Ovary (tissue), 9 donors: Measurements from ENCODE around the gene CDKAL1. TPM values are rescaled to one million over a fixed set of nuclear protein-coding genes. Genes with fewer than 3 reads are reported as not detected.

Experiments
- DNase-seq, 5 donors: peaks; one replicate each; pipeline ENCODE4 v3.0.0-alpha.2; 2019 to 2020
- H3K27ac ChIP-seq, 2 donors: fragments of 200-600 bp; one replicate each; pipeline versions ENCODE4 v1.5.1 to v1.8.0; 2019 to 2022
- H3K27me3 ChIP-seq: fragments of 200-600 bp; one replicate; pipeline ENCODE4 v1.8.0; 2022
- H3K36me3 ChIP-seq: fragments of 200-600 bp; sonication (generic); one replicate; pipeline ENCODE4 v1.5.1; 2019
- H3K4me1 ChIP-seq: one replicate; pipeline ENCODE4 v1.8.1; 2013; ENCODE audit warnings: mild to moderate bottlenecking, moderate library complexity; ENCODE audit not compliant: insufficient read depth
- H3K4me3 ChIP-seq: fragments of 200-600 bp; sonication (generic); one replicate; pipeline ENCODE4 v1.5.1; 2017
- H3K9me3 ChIP-seq, 2 donors: fragments of 200-600 bp in 1 of 2; sonication (generic) in 1 of 2; one replicate each; pipeline versions ENCODE4 v1.5.1 to v1.8.1; 2013 to 2019; ENCODE audit warnings: mild to moderate bottlenecking in 1 of 2, moderate library complexity in 1 of 2
- CTCF ChIP-seq, 3 donors: fragments of 450-650 bp in 2 of 3; fragments of 200-600 bp in 1 of 3; IDR thresholded peaks; one replicate each; pipeline versions ENCODE4 v1.5.1 to v1.8.0; 2016 to 2022; ENCODE audit warnings: antibody characterized with exemption in 3 of 3, mild to moderate bottlenecking in 1 of 3
- EP300 ChIP-seq: sonication (generic); formaldehyde crosslinking; IDR thresholded peaks from one replicate; pipeline ENCODE4 v1.6.1; 2017; ENCODE audit warnings: antibody characterized with exemption
- POLR2A ChIP-seq: fragments of 450-650 bp; IDR thresholded peaks from one replicate; pipeline ENCODE4 v1.6.1; 2017; ENCODE audit warnings: antibody characterized with exemption, mild to moderate bottlenecking, moderate library complexity
- WGBS, 3 donors: extraction: QIAGEN DNeasy Blood & Tissue Kit in 1 of 3; methylation state at CpG; one replicate each; pipeline versions ENCODE4 v1.1.5 to v1.1.7; 2013 to 2017; 5-methylcytosine and 5-hydroxymethylcytosine counted together
- intact Hi-C, 4 donors: fragments of 100-400 bp; cut with DNase I; formaldehyde crosslinking; loops; one replicate each; pipeline versions ENCODE4 v1.11.0 to v1.15.1; 2022 to 2023
- polyA plus RNA-seq, 2 donors: library from polyadenylated mRNA; stranded (reverse); fragments of 200-250 nt in 1 of 2; fragments of 350-450 nt in 1 of 2; fragmentation: Illumina TruSeq in 1 of 2; extraction: RNeasy Lipid Tissue Mini Kit (QIAGEN cat#74804) in 1 of 2; gene quantifications; one replicate each; pipeline ENCODE4 v1.2.3, GENCODE V29; 2013 to 2014
- total RNA-seq, 7 donors: library from RNA; depleted of rRNA in 2 of 7; stranded (reverse); fragments of >200 nt in 2 of 7; fragmentation: NEBNext Ultra II Directional in 3 of 7; extraction: Animal tissue kit (Norgen Biotek cat#: 25700) in 3 of 7; gene quantifications; one replicate each; pipeline versions ENCODE4 v1.1.0 to v1.2.4, GENCODE V29; 2016 to 2023
- donor health status: DM: no; HTN: no; CAD: no; lungs with moderate emphysema.
- donor health status: DM: no; HTN: no; CAD: no.
- donor health status: Bipolar disorder and iron deficiency.
- donor health status: DM: yes; HTN: yes; CAD: no.
- donor health status: DM: no; HTN: no; CAD: no.
- donor health status: DM: yes; HTN: yes; CAD: no.

Gene CDKAL1
- total and polyA plus RNA-seq, 9 donors, result 6.8 to 21.3 (median 18.9) TPM

GRCh38 chr6:20946890-20947289, 412.6 kb downstream of the CDKAL1 start:
- 83 to 91% (median 86%) methylated on average over 2 of the region's 2 CpGs for WGBS, 3 donors
- no peak overlapping the region for H3K27ac ChIP-seq
- TF ChIP-seq EP300 (no peak), CTCF (IDR thresholded peaks at IDR 0.05) (no peak), POLR2A (no peak)

GRCh38 chr6:20947977-20948376, 413.7 kb downstream of the CDKAL1 start:
- TF ChIP-seq POLR2A (no peak), CTCF (IDR thresholded peaks at IDR 0.05) (no peak), EP300 (no peak)
- intact Hi-C loops, result no loop called here

More at GRCh38 chr6:20946890-20947289, 412.6 kb downstream of the CDKAL1 start:
- H3K27me3 ChIP-seq, result no peaks in the 10 kb centered on the region
- no peaks in the 10 kb centered on the region for H3K36me3 ChIP-seq
- DNase-seq, result no peak
- intact Hi-C loops, result no loop called here
- H3K4me3 ChIP-seq, result no peak overlapping the region
- H3K4me1 ChIP-seq, result no peaks in the 10 kb centered on the region
- H3K9me3 ChIP-seq, result no peaks in the 10 kb centered on the region

GRCh38 chr6:20948556-20948955, 414.3 kb downstream of the CDKAL1 start:
- Histone ChIP-seq H3K27ac (no peak overlapping the region), H3K4me3 (no peak overlapping the region), H3K4me1 (no peaks in the 10 kb centered on the region), H3K9me3 (no peaks in the 10 kb centered on the region), H3K36me3 (no peaks in the 10 kb centered on the region), H3K27me3 (no peaks in the 10 kb centered on the region)
- DNase-seq, result no peak
- TF ChIP-seq CTCF (IDR thresholded peaks at IDR 0.05) (no peak), EP300 (no peak), POLR2A (no peak)
- intact Hi-C loops, result no loop called here
- 23 to 42% (median 34%) methylated on average over 2 of the region's 2 CpGs for WGBS, 3 donors

More at GRCh38 chr6:20947977-20948376, 413.7 kb downstream of the CDKAL1 start:
- Histone ChIP-seq H3K4me1 (no peaks in the 10 kb centered on the region), H3K27ac (no peak overlapping the region), H3K9me3 (no peaks in the 10 kb centered on the region), H3K4me3 (no peak overlapping the region), H3K27me3 (no peaks in the 10 kb centered on the region), H3K36me3 (no peaks in the 10 kb centered on the region)
- DNase-seq, result no peak

GRCh38 chr6:20949138-20949537, 414.9 kb downstream of the CDKAL1 start:
- TF ChIP-seq EP300 (no peak), CTCF (IDR thresholded peaks at IDR 0.05) (no peak), POLR2A (no peak)
- intact Hi-C loops, result no loop called here
- Histone ChIP-seq H3K4me1 (no peaks in the 10 kb centered on the region), H3K27ac (no peak overlapping the region), H3K36me3 (no peaks in the 10 kb centered on the region), H3K27me3 (no peaks in the 10 kb centered on the region), H3K4me3 (no peak overlapping the region), H3K9me3 (no peaks in the 10 kb centered on the region)
- DNase-seq, result no peak
- WGBS, 3 donors, result 88 to 97% (median 96%) methylated on average over 1 of the region's 1 CpG
